HG03575 (cell line): ENCODE data around the gene CHKA.

ENCODE experiments used
- ATAC-seq: cut with Tn5 transposase; IDR thresholded peaks from one replicate; pipeline ENCODE4 v1.9.1; 2021; ENCODE audit not compliant: unreplicated experiment, insufficient number of reproducible peaks, low FRiP score; ENCODE audit errors: extremely low read depth

The CHKA gene

DNA sequence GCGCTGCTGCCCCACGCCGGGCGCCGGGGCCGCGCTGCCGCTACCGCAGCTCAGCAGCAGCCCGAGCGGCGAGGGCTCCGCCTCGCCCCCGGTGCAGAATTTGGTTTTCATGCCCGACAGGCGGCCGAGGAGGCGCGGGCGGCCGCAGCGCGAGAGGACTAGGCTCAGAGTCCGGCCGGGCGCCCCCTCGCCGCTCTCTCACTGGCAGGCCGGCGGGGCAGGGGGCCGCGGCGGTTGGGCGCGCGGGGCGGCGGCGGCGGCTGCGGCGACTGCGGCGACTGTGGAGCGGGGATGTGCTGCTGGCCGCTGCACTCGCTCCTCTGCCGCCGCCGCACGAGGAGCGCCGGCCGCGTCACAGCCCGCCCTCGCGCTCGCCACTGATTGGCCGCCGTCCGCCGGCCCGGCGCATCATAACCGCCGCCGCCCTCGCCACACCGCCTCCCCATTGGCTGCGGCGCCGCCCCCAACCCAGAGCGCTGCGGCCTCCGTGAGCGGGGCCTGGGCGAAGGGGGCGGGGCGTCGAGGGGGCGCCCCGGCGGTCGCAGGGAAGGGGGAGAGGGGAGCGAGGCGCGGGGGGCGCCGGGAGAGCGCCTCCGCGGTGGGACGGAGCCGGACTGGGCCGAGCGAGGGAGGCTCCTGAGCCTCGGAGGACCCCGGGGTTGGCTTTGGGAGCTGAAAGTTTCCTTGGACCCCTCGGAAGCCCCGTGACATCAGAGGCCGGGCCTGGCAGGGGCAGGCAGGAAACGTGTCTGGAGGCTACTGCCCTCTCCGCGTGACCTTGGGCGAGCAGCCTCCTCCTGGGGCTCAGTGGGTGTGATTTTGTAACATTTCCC is at the start of gene CHKA:
Gene CHKA, minus strand, starts transcription at position 322 of the 833 bp plus-strand sequence. Its CDS starts 211 bp downstream, at position 111.
- no peak for ATAC-seq

- no peak for ATAC-seq
These were observed 48.3 kb upstream of the CHKA start for GRCh38 chr11:68169442-68169841.

- no peak for ATAC-seq
These were observed 47.5 kb upstream of the CHKA start for GRCh38 chr11:68168694-68169093.

DNA sequence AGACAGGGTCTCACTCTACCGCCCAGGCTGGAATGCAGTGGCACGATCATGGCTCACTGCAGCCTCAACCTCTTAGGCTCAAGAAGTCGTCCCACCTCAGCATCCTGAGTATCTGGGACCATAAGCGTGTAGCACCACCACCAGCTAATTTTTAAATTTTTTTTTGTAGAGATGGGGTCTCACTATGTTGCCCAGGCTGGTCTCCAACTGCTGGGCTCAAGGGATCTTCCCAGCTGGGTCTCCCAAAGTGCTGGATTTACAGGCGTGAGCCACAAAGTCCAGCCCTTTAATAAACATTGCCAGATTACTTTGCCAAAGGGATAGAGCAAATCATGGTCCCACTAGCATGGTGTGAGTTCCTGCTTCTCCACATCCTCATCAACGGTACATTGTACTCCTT is 46.3 kb upstream of the CHKA start:
- ATAC-seq = no peak

DNA sequence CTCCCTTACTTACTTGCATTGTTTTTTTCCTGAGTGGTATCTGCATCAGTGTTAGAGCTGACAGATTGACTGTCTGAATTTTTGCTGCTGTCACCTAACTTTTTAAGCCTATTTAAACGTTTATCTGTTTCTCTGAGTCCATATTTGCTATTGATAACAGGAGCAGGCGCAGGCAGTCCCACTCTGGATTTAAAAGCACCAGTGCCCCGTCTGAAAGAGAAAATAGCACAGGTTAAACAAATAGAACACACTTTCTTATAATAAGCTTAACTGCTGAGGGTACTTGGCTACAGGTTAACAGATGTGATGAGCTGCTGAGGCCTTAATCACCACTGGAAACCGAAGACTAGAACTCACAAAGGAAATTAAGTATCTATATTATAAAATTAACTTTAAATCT is 45.8 kb upstream of the CHKA start:
- ATAC-seq = no peak

- no peak for ATAC-seq
These were observed 44.4 kb upstream of the CHKA start for GRCh38 chr11:68165601-68166000.

DNA sequence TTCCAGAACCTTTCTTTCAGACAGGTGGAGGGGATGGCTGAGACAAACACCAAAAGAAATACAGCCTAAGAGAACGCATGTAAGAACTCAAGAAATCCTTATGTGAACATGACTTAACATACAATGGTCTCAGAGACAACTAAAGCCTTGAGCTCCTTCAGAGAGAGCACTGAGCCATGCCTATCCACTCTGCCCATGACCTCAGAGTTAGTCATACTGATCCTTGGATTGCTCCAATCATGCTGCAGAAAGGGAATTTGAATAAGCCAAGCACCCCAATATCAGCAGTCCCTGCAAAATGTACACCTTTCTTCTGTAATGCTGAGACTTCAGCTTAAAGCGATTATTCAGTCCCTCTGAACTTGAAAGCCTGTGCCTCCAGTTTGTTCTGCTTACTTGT is 43.2 kb upstream of the CHKA start:
- ATAC-seq = no peak

DNA sequence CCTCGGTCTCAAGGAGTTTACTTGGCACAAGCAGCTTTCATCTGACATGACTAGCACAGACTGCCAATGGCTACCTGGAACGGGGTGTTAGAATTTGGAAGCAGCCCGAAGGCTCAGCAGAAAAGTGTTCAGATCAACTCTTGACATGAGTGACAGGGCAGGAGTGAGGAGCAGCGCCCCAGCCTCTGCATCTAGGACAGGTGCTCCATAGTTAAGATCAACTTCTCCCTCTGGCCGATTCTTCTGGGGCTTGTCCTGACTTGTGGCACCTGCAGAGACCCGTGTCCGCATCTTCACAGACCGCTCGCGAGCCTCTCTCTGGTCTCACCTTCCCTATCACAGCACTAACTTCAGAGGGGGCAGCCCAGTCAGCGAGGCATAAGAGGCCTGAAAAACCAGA is 42.5 kb upstream of the CHKA start:
- no peak for ATAC-seq

DNA sequence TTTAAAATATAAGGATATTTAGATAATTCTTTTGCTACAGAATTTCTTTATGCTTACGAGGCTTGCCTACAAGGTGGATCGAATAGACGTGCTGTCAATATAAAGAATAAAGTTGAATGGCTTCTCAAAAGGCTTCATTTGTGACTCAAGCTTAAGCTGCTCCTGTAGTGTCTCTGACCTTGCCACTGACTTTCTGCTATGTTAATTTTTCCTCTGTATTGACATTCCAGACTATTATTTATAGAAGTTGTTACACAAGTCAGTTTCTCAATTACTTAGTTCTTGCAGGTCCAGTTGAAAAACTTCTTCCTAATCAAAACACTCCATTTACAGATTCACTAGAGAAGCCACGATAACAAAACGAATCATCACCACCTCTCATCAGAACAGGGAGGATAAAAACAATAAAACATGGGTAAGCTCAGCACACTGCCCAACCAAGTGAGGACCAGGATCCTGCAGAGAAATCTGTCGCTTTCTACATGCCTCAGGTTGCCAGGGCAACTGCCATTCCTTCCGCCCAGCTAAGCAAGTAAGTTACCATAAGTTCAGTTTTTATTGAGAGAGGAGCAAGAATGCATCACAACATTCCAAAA is 39.0 kb upstream of the CHKA start:
- no peak for ATAC-seq

DNA sequence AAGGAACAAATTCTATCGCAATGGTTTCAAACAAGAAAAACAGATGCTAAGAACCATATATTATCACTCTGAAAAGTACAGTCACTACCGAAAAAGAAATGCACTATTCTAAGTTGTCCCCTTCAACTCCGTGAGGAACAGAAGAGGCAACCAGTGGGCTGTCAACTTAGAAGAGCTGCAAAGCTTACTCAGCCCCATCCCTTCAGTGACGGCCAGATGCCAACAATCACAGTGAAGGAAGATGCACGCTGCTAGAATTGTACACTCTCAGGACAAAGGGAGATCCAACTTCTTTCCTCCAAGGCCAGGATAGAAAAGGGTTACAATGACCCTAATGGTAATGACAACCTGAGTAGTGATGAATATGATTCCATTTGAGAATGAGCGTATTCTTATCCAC is 38.5 kb upstream of the CHKA start:
- ATAC-seq = no peak

- ATAC-seq = no peak
These were observed 38.0 kb upstream of the CHKA start for GRCh38 chr11:68159161-68159560.

DNA sequence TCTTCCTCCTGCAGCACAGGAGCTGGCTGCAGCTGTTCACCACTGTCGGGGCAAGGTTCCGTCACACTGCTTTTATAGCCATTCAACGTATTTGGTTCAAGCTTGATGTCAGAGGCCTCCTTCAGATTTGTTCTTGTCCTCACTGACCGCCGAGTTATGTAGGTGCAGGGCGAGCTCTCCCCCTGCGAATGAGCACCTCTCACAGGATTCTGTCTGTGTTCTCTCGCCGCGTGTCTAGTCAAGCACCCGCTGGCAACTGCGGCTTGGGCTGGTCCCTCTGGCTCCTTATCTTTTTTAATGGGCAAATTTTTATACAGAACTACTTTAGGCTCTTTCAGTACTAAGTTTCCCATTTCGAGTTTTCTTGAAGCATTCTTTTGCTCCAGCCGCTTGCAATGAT is 37.4 kb upstream of the CHKA start:
- ATAC-seq = no peak

DNA sequence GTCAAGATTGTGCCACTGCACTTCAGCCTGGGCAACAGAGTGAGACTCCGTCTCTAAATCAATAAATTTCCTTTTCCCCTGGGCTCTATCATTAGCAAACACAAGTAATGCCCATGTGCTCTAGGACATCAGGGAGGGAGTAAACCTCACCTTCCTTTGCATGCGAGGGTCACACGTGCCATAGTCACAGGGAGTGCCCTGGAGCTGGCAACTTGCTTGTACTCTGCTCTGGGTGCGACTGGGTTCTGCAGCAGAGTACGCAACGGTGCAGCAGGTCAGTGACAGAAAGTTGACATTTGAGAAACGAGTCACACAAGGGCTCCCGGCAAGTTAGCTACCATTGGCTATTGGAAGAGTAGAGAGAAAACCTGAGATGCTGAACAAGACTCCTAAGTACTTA is 32.6 kb upstream of the CHKA start:
- ATAC-seq = no peak

DNA sequence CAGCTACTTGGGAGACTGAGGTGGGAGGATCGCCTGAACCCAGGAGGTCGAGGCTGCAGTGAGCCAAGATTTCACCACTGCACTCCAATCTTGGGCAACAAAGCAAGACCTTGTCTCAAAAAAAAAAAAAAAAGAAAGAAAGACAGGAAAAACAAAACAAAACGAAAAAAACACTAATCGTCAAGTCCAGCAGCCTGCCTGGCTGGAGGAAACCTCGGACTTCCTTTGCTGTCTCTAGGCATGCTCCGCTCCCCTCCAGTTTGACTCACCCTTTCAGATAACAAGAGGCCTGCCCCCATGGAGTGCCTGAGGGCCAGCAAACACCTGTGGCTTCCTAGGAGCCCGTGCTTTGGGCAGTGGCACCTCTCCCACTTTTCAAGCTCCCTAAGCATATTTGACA is 28.8 kb upstream of the CHKA start:
- no peak for ATAC-seq

DNA sequence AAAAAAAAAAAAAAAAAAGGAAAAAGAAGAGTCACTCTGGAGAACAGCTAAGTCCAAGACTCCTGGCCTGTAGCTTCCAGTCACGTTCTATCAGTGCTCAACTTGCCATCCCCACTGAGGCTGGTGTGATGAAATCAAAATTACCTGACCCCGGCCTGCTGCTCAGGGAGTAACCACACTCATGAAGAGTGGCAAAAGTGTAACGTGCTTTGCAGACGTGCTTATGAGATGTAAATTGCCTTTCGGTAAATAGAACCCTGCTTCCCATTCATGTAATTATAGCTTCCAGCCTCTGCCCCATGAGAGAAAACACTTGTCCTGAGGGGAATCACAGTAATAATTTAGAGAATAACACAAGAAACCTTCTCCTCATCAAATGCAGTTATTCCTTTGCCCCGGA is 28.2 kb upstream of the CHKA start:
- ATAC-seq = no peak

GRCh38 chr11:68148879-68149278 is 27.7 kb upstream of the CHKA start:
- no peak for ATAC-seq

GRCh38 chr11:68148071-68148805 is 27.1 kb upstream of the CHKA start:
- no peak for ATAC-seq

GRCh38 chr11:68146704-68147474 is 25.7 kb upstream of the CHKA start:
- no peak for ATAC-seq

DNA sequence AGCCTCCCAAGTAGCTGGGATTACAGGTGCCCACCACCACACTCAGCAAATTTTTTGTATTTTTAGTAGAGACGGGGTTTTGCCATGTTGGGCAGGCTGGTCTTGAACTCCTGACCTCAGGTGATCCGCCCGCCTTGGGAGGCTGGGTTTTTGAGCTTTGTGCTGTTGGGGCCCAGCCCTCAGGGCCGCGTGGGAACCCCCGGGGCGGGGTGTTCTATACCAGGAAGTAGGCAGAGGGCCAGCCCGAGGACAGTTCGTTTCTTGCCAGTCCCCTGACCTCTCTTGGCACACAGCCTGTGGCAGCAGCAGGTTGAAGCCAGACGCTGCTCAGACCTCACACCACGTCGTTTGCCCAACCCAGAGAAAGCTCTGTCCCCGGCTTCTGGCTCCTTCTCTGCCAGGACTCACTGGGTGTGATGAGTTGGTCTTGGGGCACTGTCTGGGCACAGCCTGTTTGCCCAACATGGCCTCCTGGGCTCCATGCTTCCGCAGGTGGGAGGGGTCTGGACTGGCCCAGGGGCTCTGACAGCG is 24.9 kb upstream of the CHKA start:
- ATAC-seq = no peak
